Ovary (tissue), 3 donors: ENCODE data around the gene OR10T2.
"Not testable (repeated sequence)": the region's sequence is repeated elsewhere in the genome, so short reads cannot be mapped to it uniquely, and the experiment has no call there.

ENCODE experiments used
- EP300 ChIP-seq: sonication (generic); formaldehyde crosslinking; IDR thresholded peaks from one replicate; pipeline ENCODE4 v1.6.1; 2017; ENCODE audit warnings: antibody characterized with exemption
- TF ChIP-seq, protein P1 (sequence below), 3 donors: fragments of 450-650 bp in 2 of 3; fragments of 200-600 bp in 1 of 3; IDR thresholded peaks; one replicate each; pipeline versions ENCODE4 v1.5.1 to v1.8.0; 2016 to 2022; ENCODE audit warnings: antibody characterized with exemption in 3 of 3, mild to moderate bottlenecking in 1 of 3
- donor health status: DM: no; HTN: no; CAD: no.

DNA sequence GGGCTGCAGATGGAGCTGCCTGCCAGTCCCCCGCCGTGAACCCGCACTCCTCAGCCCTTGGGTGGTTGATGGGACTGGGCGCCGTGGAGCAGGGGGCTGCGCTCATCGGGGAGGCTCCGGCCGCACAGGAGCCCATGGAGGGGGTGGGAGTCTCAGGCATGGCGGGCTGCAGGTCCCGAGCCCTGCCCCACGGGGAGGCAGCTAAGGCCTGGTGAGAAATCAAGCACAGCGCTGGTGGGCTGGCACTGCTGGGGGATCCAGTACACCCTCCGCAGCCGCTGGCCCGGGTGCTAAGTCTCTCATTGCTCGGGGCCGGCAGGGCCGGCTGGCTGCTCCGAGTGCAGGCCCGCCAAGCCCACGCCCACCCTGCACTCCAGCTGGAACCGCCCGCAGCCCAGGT, 50.3 kb downstream of the OR10T2 start:
- not testable (repeated sequence) for TF ChIP-seq EP300
- TF ChIP-seq, protein P1, sequence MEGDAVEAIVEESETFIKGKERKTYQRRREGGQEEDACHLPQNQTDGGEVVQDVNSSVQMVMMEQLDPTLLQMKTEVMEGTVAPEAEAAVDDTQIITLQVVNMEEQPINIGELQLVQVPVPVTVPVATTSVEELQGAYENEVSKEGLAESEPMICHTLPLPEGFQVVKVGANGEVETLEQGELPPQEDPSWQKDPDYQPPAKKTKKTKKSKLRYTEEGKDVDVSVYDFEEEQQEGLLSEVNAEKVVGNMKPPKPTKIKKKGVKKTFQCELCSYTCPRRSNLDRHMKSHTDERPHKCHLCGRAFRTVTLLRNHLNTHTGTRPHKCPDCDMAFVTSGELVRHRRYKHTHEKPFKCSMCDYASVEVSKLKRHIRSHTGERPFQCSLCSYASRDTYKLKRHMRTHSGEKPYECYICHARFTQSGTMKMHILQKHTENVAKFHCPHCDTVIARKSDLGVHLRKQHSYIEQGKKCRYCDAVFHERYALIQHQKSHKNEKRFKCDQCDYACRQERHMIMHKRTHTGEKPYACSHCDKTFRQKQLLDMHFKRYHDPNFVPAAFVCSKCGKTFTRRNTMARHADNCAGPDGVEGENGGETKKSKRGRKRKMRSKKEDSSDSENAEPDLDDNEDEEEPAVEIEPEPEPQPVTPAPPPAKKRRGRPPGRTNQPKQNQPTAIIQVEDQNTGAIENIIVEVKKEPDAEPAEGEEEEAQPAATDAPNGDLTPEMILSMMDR (IDR thresholded peaks at IDR 0.05): not testable (repeated sequence)
